ENCODE measurements around the gene CDC16. TPM values are rescaled to one million over a fixed set of nuclear protein-coding genes. Genes with fewer than 3 reads are reported as not detected.

The CDC16 gene
- total and polyA plus RNA-seq, 4 experiments from 2014 or later = 12.9 to 87.9 (median 53.7) TPM

- H3K4me3 Mint-ChIP-seq = peak overlapping the region in 1 of 8 donors; percentile 48
Observed at GRCh38 chr13:114199954-114200353, 34.7 kb upstream of the CDC16 start.

DNA sequence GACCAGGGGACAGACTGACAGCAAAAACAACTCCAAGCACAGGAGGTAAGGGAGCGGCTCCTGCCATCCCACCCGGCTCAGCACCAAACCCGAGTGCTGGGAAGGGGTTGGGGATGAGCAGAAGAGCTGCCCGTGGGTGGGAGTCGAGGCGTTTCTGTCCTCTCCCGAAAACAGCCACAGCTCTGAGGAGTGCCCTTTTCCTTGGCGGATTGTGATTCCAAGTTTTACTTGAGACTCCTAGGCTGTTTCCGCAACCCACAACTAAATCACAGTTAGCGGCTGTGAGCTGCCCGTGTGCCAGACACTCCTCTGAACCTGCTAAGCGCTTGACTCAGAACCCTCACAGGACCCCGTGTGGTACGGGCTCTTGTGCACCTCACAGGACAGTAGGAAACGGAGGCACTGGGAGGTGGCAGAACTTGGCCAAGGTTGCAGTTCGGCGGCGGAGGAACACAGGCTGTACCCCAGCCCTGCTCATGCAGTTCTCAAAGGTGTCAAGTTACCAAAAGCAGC, 34.2 kb upstream of the CDC16 start:
- H3K9me3 Mint-ChIP-seq = no peaks in the 10 kb centered on the region
- H3K27ac Mint-ChIP-seq = no peak overlapping the region

More at GRCh38 chr13:114199954-114200353, 34.7 kb upstream of the CDC16 start:
- intact Hi-C loops (cut with micrococcal nuclease) = no loop called here
- no peak overlapping the region for H3K4me3 ChIP-seq (ENCODE audit: low read length in 2 of 2)
- H3K27me3 ChIP-seq (ENCODE audit: insufficient read depth, low read length) = no peaks in the 10 kb centered on the region
- Mint-ChIP-seq H3K27ac (no peak overlapping the region), H3K36me3 (no peaks in the 10 kb centered on the region), H3K4me1 (peaks cover 19 to 40% (median 28%) of the 10 kb centered on the region in 4 donors), H3K9me3 (no peaks in the 10 kb centered on the region), H3K27me3 (no peaks in the 10 kb centered on the region)
- peaks cover 23% of the 10 kb centered on the region for H3K4me1 ChIP-seq (ENCODE audit: insufficient read depth, low read length)
- DNase-seq = no peak
- H3K9me3 ChIP-seq (ENCODE audit: control insufficient read depth in 1 of 2, low read length in 2 of 2) = no peaks in the 10 kb centered on the region
- H3K27ac ChIP-seq (ENCODE audit: low read depth, low read length) = no peak overlapping the region
- POLR2A ChIA-PET (ENCODE audit: partially characterized antibody) = no interaction called here
- CTCF ChIA-PET (ENCODE audit: partially characterized antibody) = no interaction called here
- no peaks in the 10 kb centered on the region for H3K36me3 ChIP-seq (ENCODE audit: insufficient read depth, low read length)

DNA sequence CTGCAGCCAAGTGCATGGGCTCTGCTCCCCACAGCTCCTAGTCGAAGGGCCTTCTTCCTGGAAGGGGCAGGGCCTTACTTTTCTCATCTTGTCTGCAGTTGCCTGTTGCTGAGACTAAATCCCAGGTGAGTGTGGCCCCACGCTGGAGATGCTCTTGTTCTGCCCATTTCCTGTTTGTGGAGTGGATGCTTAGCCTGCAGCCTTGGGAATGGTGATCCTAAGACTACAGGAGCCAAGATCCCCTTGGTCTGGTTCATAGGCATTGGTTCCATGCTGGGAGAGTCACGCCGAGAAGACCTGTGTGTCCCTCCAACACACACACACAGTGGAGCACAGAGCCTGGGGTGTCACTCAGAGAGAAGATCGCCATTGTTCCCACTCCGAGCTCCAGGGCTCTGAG, 32.1 kb upstream of the CDC16 start:
- Mint-ChIP-seq H3K4me1 (peaks cover 17 to 35% (median 24%) of the 10 kb centered on the region in 4 donors), H3K36me3 (no peaks in the 10 kb centered on the region), H3K27me3 (no peaks in the 10 kb centered on the region), H3K4me3 (peak overlapping the region in 1 of 8 donors; percentile 7), H3K27ac (no peak overlapping the region), H3K9me3 (no peaks in the 10 kb centered on the region)
- DNase-seq = no peak
- Histone ChIP-seq H3K4me1 (ENCODE audit: insufficient read depth, low read length) (peaks cover 27% of the 10 kb centered on the region), H3K9me3 (ENCODE audit: control insufficient read depth in 1 of 2, low read length in 2 of 2) (no peaks in the 10 kb centered on the region), H3K4me3 (ENCODE audit: low read length in 2 of 2) (no peak overlapping the region), H3K27me3 (ENCODE audit: insufficient read depth, low read length) (no peaks in the 10 kb centered on the region), H3K36me3 (ENCODE audit: insufficient read depth, low read length) (no peaks in the 10 kb centered on the region), H3K27ac (ENCODE audit: low read depth, low read length) (no peak overlapping the region)
- ChIA-PET POLR2A (ENCODE audit: partially characterized antibody) (interaction anchor here (0.6 to 1.3 kb wide), 5 partner anchors 11 to 356 kb away, joined by 3 to 4 read pairs (median 3); no protein-coding TSS in a partner anchor), CTCF (ENCODE audit: partially characterized antibody) (no interaction called here)
- intact Hi-C loops (cut with micrococcal nuclease) = no loop called here

More for the DNA sequence above, 34.2 kb upstream of the CDC16 start:
- Histone ChIP-seq H3K36me3 (ENCODE audit: insufficient read depth, low read length) (no peaks in the 10 kb centered on the region), H3K27ac (ENCODE audit: low read depth, low read length) (no peak overlapping the region), H3K4me1 (ENCODE audit: insufficient read depth, low read length) (peaks cover 23% of the 10 kb centered on the region), H3K9me3 (ENCODE audit: control insufficient read depth in 1 of 2, low read length in 2 of 2) (no peaks in the 10 kb centered on the region), H3K4me3 (ENCODE audit: low read length in 2 of 2) (no peak overlapping the region), H3K27me3 (ENCODE audit: insufficient read depth, low read length) (no peaks in the 10 kb centered on the region)
- DNase-seq = no peak
- Mint-ChIP-seq H3K4me3 (peak overlapping the region in 1 of 8 donors; percentile 48), H3K36me3 (no peaks in the 10 kb centered on the region), H3K4me1 (peaks cover 16 to 37% (median 27%) of the 10 kb centered on the region in 4 donors), H3K27me3 (no peaks in the 10 kb centered on the region)
- ChIA-PET CTCF (ENCODE audit: partially characterized antibody) (interaction anchor here (1.0 to 1.1 kb wide), 2 partner anchors 52 to 90 kb away, joined by 3 to 4 read pairs; no protein-coding TSS in a partner anchor), POLR2A (ENCODE audit: partially characterized antibody) (interaction anchor here (1.4 kb wide), 1 partner anchor 69 kb away, joined by 4 read pairs; no protein-coding TSS in a partner anchor)
- intact Hi-C loops (cut with micrococcal nuclease) = no loop called here

DNA sequence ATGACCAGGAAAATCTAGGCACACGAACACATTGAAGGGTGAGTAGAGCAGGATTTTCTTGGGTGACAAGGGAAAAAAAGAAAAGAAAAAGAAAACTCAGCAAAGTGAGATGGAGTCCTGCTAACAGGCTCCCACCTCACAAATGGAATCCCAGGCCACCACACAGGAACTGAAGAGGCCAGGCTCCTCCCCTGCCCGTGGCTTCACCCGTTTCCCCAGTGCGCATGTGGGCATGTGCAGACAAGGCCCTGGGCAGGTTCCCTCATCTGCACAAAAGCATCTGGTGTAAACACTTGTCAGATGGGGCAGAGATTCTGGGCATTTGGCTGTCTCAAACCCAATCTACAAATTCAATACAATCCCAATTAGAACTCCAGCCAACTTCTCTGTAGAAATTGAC, 31.2 kb upstream of the CDC16 start:
- Mint-ChIP-seq H3K9me3 (no peaks in the 10 kb centered on the region), H3K27me3 (no peaks in the 10 kb centered on the region), H3K27ac (peak overlapping the region in 4 of 7 donors; percentile 23 to 85 (median 64)), H3K36me3 (no peaks in the 10 kb centered on the region), H3K4me1 (peaks cover 17 to 35% (median 24%) of the 10 kb centered on the region in 4 donors), H3K4me3 (no peak overlapping the region)
- intact Hi-C loops (cut with micrococcal nuclease) = no loop called here
- DNase-seq = peak in 4 of 5 donors; percentile 19 to 47 (median 44)
- Histone ChIP-seq H3K27me3 (ENCODE audit: insufficient read depth, low read length) (no peaks in the 10 kb centered on the region), H3K9me3 (ENCODE audit: control insufficient read depth in 1 of 2, low read length in 2 of 2) (no peaks in the 10 kb centered on the region), H3K27ac (ENCODE audit: low read depth, low read length) (no peak overlapping the region), H3K4me1 (ENCODE audit: insufficient read depth, low read length) (peaks cover 27% of the 10 kb centered on the region), H3K36me3 (ENCODE audit: insufficient read depth, low read length) (no peaks in the 10 kb centered on the region), H3K4me3 (ENCODE audit: low read length in 2 of 2) (no peak overlapping the region)
- POLR2A ChIA-PET (ENCODE audit: partially characterized antibody) = interaction anchor here (1.1 to 1.3 kb wide), 2 partner anchors 42 to 61 kb away, joined by 3 to 4 read pairs; no protein-coding TSS in a partner anchor
- CTCF ChIA-PET (ENCODE audit: partially characterized antibody) = no interaction called here

DNA sequence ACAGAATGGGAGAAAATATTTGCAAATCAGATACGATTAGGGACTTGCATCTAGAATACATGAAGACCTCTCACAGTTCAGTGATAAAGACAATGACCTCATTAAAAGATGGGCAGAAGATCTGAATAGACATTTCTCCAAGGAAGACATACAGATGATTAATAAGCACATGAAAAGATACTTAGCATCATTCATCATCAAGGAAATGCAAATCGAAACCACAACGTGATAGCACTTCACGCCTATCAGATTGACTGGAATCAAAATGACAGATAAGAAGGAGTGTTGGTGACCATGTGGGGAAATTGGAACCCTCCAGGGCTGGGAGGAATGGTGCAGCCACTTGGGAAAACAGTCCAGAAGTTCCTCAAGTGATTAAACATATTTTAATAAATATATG, 29.8 kb upstream of the CDC16 start:
- Mint-ChIP-seq H3K36me3 (no peaks in the 10 kb centered on the region), H3K4me3 (peak overlapping the region in 3 of 8 donors; percentile 5 to 45 (median 19)), H3K9me3 (no peaks in the 10 kb centered on the region), H3K27ac (peak overlapping the region in 3 of 7 donors; percentile 2 to 28 (median 6)), H3K27me3 (no peaks in the 10 kb centered on the region), H3K4me1 (peaks cover 17 to 35% (median 24%) of the 10 kb centered on the region in 4 donors)
- no peak overlapping the region for H3K27ac ChIP-seq (ENCODE audit: low read depth, low read length)
- POLR2A ChIA-PET (ENCODE audit: partially characterized antibody) = no interaction called here
- H3K36me3 ChIP-seq (ENCODE audit: insufficient read depth, low read length) = no peaks in the 10 kb centered on the region
- H3K4me1 ChIP-seq (ENCODE audit: insufficient read depth, low read length) = peaks cover 27% of the 10 kb centered on the region
- intact Hi-C loops (cut with micrococcal nuclease) = no loop called here
- no peak overlapping the region for H3K4me3 ChIP-seq (ENCODE audit: low read length in 2 of 2)
- no peaks in the 10 kb centered on the region for H3K27me3 ChIP-seq (ENCODE audit: insufficient read depth, low read length)
- CTCF ChIA-PET (ENCODE audit: partially characterized antibody) = no interaction called here
- no peaks in the 10 kb centered on the region for H3K9me3 ChIP-seq (ENCODE audit: control insufficient read depth in 1 of 2, low read length in 2 of 2)
- DNase-seq = no peak

DNA sequence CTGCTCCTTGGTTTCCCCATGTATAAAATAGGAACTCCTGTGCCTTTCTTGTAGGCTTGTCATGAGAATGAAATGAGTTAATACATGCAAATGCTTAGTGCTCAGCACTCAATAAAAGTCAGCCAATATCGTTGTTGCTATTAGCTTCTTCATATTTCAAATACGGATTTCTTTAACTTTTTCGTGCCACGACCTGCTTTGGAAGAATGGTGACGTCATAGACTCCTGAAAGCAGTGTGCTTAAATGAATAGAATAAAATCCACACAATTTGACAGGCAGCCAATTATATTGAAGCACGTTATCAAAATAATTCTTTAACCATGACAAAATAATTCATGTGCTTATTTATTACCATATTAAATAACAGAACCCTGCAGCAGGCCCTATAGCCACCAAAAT, 26.6 kb upstream of the CDC16 start:
- no peaks in the 10 kb centered on the region for H3K36me3 Mint-ChIP-seq
- intact Hi-C loops (cut with micrococcal nuclease) = no loop called here
- ChIA-PET CTCF (ENCODE audit: partially characterized antibody) (no interaction called here), POLR2A (ENCODE audit: partially characterized antibody) (no interaction called here)
- H3K4me1 Mint-ChIP-seq = peaks cover 19 to 40% (median 25%) of the 10 kb centered on the region in 4 donors
- H3K4me3 ChIP-seq (ENCODE audit: low read length in 2 of 2) = no peak overlapping the region
- H3K27me3 Mint-ChIP-seq = peaks cover 4 to 5% of the 10 kb centered on the region in 2 donors
- H3K27ac ChIP-seq (ENCODE audit: low read depth, low read length) = no peak overlapping the region
- no peaks in the 10 kb centered on the region for H3K9me3 ChIP-seq (ENCODE audit: control insufficient read depth in 1 of 2, low read length in 2 of 2)
- peaks cover 4% of the 10 kb centered on the region for H3K27me3 ChIP-seq (ENCODE audit: insufficient read depth, low read length)
- H3K9me3 Mint-ChIP-seq = no peaks in the 10 kb centered on the region
- no peak overlapping the region for H3K27ac Mint-ChIP-seq
- H3K36me3 ChIP-seq (ENCODE audit: insufficient read depth, low read length) = no peaks in the 10 kb centered on the region
- H3K4me3 Mint-ChIP-seq = no peak overlapping the region
- no peak for DNase-seq
- H3K4me1 ChIP-seq (ENCODE audit: insufficient read depth, low read length) = peaks cover 32% of the 10 kb centered on the region

DNA sequence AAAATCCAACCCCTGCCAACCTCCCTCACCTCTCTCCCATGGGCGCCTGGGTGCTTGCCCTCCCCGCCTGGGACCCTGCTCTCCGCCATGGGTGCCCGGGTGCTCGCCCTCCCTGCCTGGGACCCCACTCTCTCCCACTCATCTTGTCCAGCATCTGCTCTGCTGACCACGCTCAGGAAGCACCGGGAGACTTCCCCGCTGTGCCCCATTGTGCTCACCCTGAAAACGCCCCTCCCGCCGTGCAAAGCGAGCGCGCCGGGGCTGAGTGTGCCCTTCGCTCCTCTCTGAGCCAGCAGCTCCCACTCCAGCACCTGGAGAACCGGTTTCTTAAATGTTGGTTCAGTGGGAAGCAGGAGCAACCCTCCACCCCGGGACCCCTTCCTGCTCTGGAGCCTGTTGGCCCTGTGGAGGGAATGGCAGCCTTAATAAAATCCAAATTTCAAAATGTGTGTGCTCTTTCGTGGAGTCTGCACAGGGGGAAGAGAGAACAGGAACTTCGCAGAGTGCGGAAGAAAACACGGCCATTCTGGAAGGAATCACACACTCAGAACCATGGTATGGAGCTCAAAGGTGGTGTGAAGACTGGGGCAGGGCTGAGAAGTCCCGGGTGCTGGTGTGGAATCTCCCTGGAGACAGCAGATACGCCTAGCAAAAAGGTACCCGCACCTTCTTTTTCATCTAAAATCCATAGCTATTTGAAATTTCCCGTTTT, 23.1 kb upstream of the CDC16 start:
- no peaks in the 10 kb centered on the region for H3K36me3 ChIP-seq (ENCODE audit: insufficient read depth, low read length)
- Mint-ChIP-seq H3K4me3 (no peak overlapping the region), H3K27me3 (peaks cover 4 to 5% of the 10 kb centered on the region in 2 donors), H3K27ac (peak overlapping the region in 5 of 7 donors; percentile 22 to 79 (median 43)), H3K4me1 (peaks cover 3 to 26% (median 10%) of the 10 kb centered on the region in 4 donors), H3K36me3 (no peaks in the 10 kb centered on the region), H3K9me3 (no peaks in the 10 kb centered on the region)
- DNase-seq = no peak
- ChIA-PET CTCF (ENCODE audit: partially characterized antibody) (interaction anchor here (1.7 kb wide), 1 partner anchor 49 kb away, joined by 3 read pairs; no protein-coding TSS in a partner anchor), POLR2A (ENCODE audit: partially characterized antibody) (interaction anchor here (1.1 to 3.4 kb wide), 3 partner anchors 69 to 101 kb away, joined by 3 to 10 read pairs (median 4); no protein-coding TSS in a partner anchor)
- no peak overlapping the region for H3K27ac ChIP-seq (ENCODE audit: low read depth, low read length)
- H3K9me3 ChIP-seq (ENCODE audit: control insufficient read depth in 1 of 2, low read length in 2 of 2) = no peaks in the 10 kb centered on the region
- intact Hi-C loops (cut with micrococcal nuclease) = no loop called here
- H3K4me1 ChIP-seq (ENCODE audit: insufficient read depth, low read length) = peaks cover 5% of the 10 kb centered on the region
- H3K4me3 ChIP-seq (ENCODE audit: low read length in 2 of 2) = no peak overlapping the region
- peaks cover 4% of the 10 kb centered on the region for H3K27me3 ChIP-seq (ENCODE audit: insufficient read depth, low read length)

All from CD4-positive, alpha-beta memory T cell (primary cell).